Activated T-cell treated with anti-CD3 and anti-CD28 coated beads for 4 hours (primary cell): ENCODE data around the gene TYRO3.
A peak's percentile ranks its signal among the peaks of the same experiment; 100 is the strongest.

Experiments used
- DNase-seq: peaks from one replicate; pipeline ENCODE4 v3.0.0-alpha.2; 2020

Gene TYRO3

GRCh38 chr15:41558400-41559238 lies at the start of gene TYRO3:
Gene TYRO3, plus strand, starts transcription at chr15:41559212. Its CDS starts 46 bp downstream, at chr15:41559258.
- peak; percentile 68 for DNase-seq

- DNase-seq: no peak
Observed at GRCh38 chr15:41510728-41511127, 48.3 kb upstream of the TYRO3 start.

GRCh38 chr15:41511331-41511898 lies 47.6 kb upstream of the TYRO3 start:
- no peak for DNase-seq

- no peak for DNase-seq
Observed at GRCh38 chr15:41511899-41512369, 47.1 kb upstream of the TYRO3 start.

- no peak for DNase-seq
Observed at GRCh38 chr15:41512512-41512939, 46.5 kb upstream of the TYRO3 start.

- DNase-seq: no peak
Observed at GRCh38 chr15:41512940-41513505, 46.0 kb upstream of the TYRO3 start.

- no peak for DNase-seq
Observed at GRCh38 chr15:41513506-41514227, 45.3 kb upstream of the TYRO3 start, which contains the start of gene LTK. Gene LTK, minus strand, starts transcription at chr15:41513827. Its CDS starts 118 bp downstream, at chr15:41513709.

- no peak for DNase-seq
Observed at GRCh38 chr15:41517895-41518449, 41.0 kb upstream of the TYRO3 start.

GRCh38 chr15:41520636-41521035 lies 38.4 kb upstream of the TYRO3 start:
- no peak for DNase-seq

- DNase-seq: no peak
Observed at GRCh38 chr15:41521614-41522013, 37.4 kb upstream of the TYRO3 start.

- DNase-seq: no peak
Observed at GRCh38 chr15:41523097-41523496, 35.9 kb upstream of the TYRO3 start.

- no peak for DNase-seq
Observed at GRCh38 chr15:41530363-41530956, 28.6 kb upstream of the TYRO3 start.

- DNase-seq: no peak
Observed at GRCh38 chr15:41535544-41535943, 23.5 kb upstream of the TYRO3 start.

- DNase-seq: no peak
Observed at GRCh38 chr15:41536866-41537265, 22.1 kb upstream of the TYRO3 start.

GRCh38 chr15:41543521-41543870 lies 15.5 kb upstream of the TYRO3 start:
- DNase-seq: no peak

- DNase-seq: no peak
Observed at GRCh38 chr15:41544650-41545015, 14.4 kb upstream of the TYRO3 start.

- no peak for DNase-seq
Observed at GRCh38 chr15:41545218-41545617, 13.8 kb upstream of the TYRO3 start.

- DNase-seq: no peak
Observed at GRCh38 chr15:41546851-41547786, 11.9 kb upstream of the TYRO3 start.

- DNase-seq: no peak
Observed at GRCh38 chr15:41550066-41550775, 8.8 kb upstream of the TYRO3 start.

- no peak for DNase-seq
Observed at GRCh38 chr15:41553731-41554130, 5.3 kb upstream of the TYRO3 start.

GRCh38 chr15:41554343-41554742 lies 4.7 kb upstream of the TYRO3 start:
- no peak for DNase-seq
